SK-N-SH treated with all-trans-retinoic acid at 6 μM for 48 hours (cell line): Measurements from ENCODE around the gene FRMD8.

ENCODE experiments used
- ATAC-seq: fragments of 200-7000 bp; cut with Tn5 transposase; 3 replicates; pipeline ENCODE4 v1.9.1; 2020; ENCODE audit warnings: mild to moderate bottlenecking, moderate library complexity
- ARNTL ChIP-seq: fragments of 450-650 bp; formaldehyde crosslinking; IDR thresholded peaks from 2 replicates; pipeline ENCODE4 v1.5.0; 2020; ENCODE audit warnings: low read depth, mild to moderate bottlenecking, moderate library complexity, borderline replicate concordance
- BACH2 ChIP-seq: fragments of 250-450 bp; sonication (Bioruptor Pico); IDR thresholded peaks from 2 replicates; pipeline ENCODE4 v1.9.0; 2021; ENCODE audit warnings: mild to moderate bottlenecking, borderline replicate concordance
- CSDC2 ChIP-seq: fragments of 250-450 bp; sonication (Bioruptor Pico); IDR thresholded peaks from 2 replicates; pipeline ENCODE4 v1.5.0; 2020; ENCODE audit warnings: mild to moderate bottlenecking, moderate library complexity
- ESRRG ChIP-seq: fragments of 250-450 bp; sonication (Bioruptor Pico); IDR thresholded peaks from 2 replicates; pipeline ENCODE4 v1.6.1; 2021; ENCODE audit warnings: mild to moderate bottlenecking
- GLIS3 ChIP-seq: fragments of 250-450 bp; sonication (Bioruptor Pico); IDR thresholded peaks from 2 replicates; pipeline ENCODE4 v1.5.0; 2020; ENCODE audit warnings: mild to moderate bottlenecking, moderate library complexity
- ISL1 ChIP-seq: fragments of 250-450 bp; sonication (Bioruptor Pico); IDR thresholded peaks from 2 replicates; pipeline ENCODE4 v2.1.2; 2022; ENCODE audit warnings: mild to moderate bottlenecking, moderate library complexity
- OSR1 ChIP-seq: fragments of 250-450 bp; sonication (Bioruptor Pico); IDR thresholded peaks from 2 replicates; pipeline ENCODE4 v1.8.0; 2022; ENCODE audit warnings: moderate library complexity, mild to moderate bottlenecking, inconsistent platforms
- PPARA ChIP-seq: fragments of 250-450 bp; sonication (Bioruptor Pico); IDR thresholded peaks from 2 replicates; pipeline ENCODE4 v1.5.0; 2020; ENCODE audit warnings: mild to moderate bottlenecking, borderline replicate concordance
- RARB ChIP-seq: fragments of 250-450 bp; sonication (Bioruptor Pico); IDR thresholded peaks from 2 replicates; pipeline ENCODE4 v1.8.0; 2021; ENCODE audit warnings: mild to moderate bottlenecking, moderate library complexity
- SNAI2 ChIP-seq: fragments of 250-450 bp; sonication (Bioruptor Pico); IDR thresholded peaks from 2 replicates; pipeline ENCODE4 v1.5.0; 2020; ENCODE audit warnings: mild to moderate bottlenecking, moderate library complexity
- TCF4 ChIP-seq: fragments of 250-450 bp; sonication (Bioruptor Pico); IDR thresholded peaks from 2 replicates; pipeline ENCODE4 v1.8.0; 2021; ENCODE audit warnings: mild to moderate bottlenecking, moderate library complexity, borderline replicate concordance
- ZC3H10 ChIP-seq: fragments of 250-450 bp; sonication (Bioruptor Pico); IDR thresholded peaks from 2 replicates; pipeline ENCODE4 v1.5.1; 2021; ENCODE audit warnings: mild to moderate bottlenecking, moderate library complexity
- ZFP3 ChIP-seq: fragments of 250-450 bp; sonication (Bioruptor Pico); IDR thresholded peaks from 2 replicates; pipeline ENCODE4 v1.5.0; 2020; ENCODE audit warnings: mild to moderate bottlenecking, moderate library complexity
- ZFP30 ChIP-seq: fragments of 450-650 bp; formaldehyde crosslinking; IDR thresholded peaks from 2 replicates; pipeline ENCODE4 v1.5.0; 2022; ENCODE audit warnings: mild to moderate bottlenecking, moderate library complexity
- ZNF565 ChIP-seq: fragments of 450-650 bp; formaldehyde crosslinking; conservative IDR thresholded peaks from 2 replicates; pipeline ENCODE4 v1.5.0; 2020; ENCODE audit warnings: low read depth, mild to moderate bottlenecking, moderate library complexity
- ZNF70 ChIP-seq: fragments of 450-650 bp; formaldehyde crosslinking; IDR thresholded peaks from 2 replicates; pipeline ENCODE4 v1.5.0; 2020; ENCODE audit warnings: mild to moderate bottlenecking, moderate library complexity
- ZNF8 ChIP-seq: fragments of 450-650 bp; formaldehyde crosslinking; IDR thresholded peaks from 2 replicates; pipeline ENCODE4 v1.5.0; 2020; ENCODE audit warnings: mild to moderate bottlenecking, moderate library complexity
- TF ChIP-seq, protein P1 (sequence below): fragments of 250-450 bp; sonication (Bioruptor Pico); IDR thresholded peaks from 2 replicates; pipeline ENCODE4 v1.8.0; 2020; ENCODE audit warnings: mild to moderate bottlenecking, moderate library complexity, borderline replicate concordance
- TF ChIP-seq, protein P2 (sequence below): fragments of 250-450 bp; sonication (Bioruptor Pico); IDR thresholded peaks from 2 replicates; pipeline ENCODE4 v1.5.1; 2020; ENCODE audit warnings: low read depth, mild to moderate bottlenecking, moderate library complexity
- TF ChIP-seq, protein P3 (sequence below): fragments of 250-450 bp; sonication (Bioruptor Pico); IDR thresholded peaks from 2 replicates; pipeline ENCODE4 v1.5.0; 2020; ENCODE audit warnings: mild to moderate bottlenecking, moderate library complexity
- TF ChIP-seq, protein P4 (sequence below): fragments of 250-450 bp; sonication (Bioruptor Pico); IDR thresholded peaks from 2 replicates; pipeline ENCODE4 v1.5.1; 2021; ENCODE audit warnings: mild to moderate bottlenecking, moderate library complexity
- TF ChIP-seq, protein P5 (sequence below): fragments of 250-450 bp; sonication (Bioruptor Pico); IDR thresholded peaks from 2 replicates; pipeline ENCODE4 v1.8.0; 2021; ENCODE audit warnings: low read depth, mild to moderate bottlenecking, moderate library complexity, borderline replicate concordance

FRMD8 gene

DNA sequence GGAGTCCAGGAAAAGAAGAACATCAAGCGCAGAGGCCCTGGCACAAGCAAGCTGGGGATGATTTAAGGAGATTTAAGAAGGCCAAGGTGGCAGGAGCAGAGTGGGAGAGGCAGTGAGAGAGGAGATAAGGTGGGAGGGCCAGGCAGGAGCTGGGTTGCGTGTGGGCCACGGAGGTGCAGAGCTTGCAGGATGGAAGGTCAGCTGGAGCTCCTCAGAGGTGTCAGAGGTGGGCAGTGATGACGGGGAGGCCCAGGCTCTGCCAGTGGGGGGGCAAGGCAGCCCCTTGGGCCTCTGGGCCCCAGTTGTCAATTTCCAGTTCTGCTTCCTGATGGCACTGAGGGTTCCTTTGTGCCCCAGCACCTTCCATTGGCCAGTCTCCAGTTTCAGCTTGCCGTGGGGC, 6.5 kb downstream of the FRMD8 start:
- ATAC-seq: no peak
- no peak for TF ChIP-seq OSR1
- no peak for TF ChIP-seq ZNF8 (CRISPR knock-in tag)
- TF ChIP-seq ESRRG (CRISPR knock-in tag): no peak
- TF ChIP-seq BACH2 (CRISPR knock-in tag): no peak
- no peak for TF ChIP-seq PPARA (CRISPR knock-in tag)
- no peak for TF ChIP-seq ISL1 (CRISPR knock-in tag)
- TF ChIP-seq ZFP3 (CRISPR knock-in tag): no peak
- TF ChIP-seq, protein P1, sequence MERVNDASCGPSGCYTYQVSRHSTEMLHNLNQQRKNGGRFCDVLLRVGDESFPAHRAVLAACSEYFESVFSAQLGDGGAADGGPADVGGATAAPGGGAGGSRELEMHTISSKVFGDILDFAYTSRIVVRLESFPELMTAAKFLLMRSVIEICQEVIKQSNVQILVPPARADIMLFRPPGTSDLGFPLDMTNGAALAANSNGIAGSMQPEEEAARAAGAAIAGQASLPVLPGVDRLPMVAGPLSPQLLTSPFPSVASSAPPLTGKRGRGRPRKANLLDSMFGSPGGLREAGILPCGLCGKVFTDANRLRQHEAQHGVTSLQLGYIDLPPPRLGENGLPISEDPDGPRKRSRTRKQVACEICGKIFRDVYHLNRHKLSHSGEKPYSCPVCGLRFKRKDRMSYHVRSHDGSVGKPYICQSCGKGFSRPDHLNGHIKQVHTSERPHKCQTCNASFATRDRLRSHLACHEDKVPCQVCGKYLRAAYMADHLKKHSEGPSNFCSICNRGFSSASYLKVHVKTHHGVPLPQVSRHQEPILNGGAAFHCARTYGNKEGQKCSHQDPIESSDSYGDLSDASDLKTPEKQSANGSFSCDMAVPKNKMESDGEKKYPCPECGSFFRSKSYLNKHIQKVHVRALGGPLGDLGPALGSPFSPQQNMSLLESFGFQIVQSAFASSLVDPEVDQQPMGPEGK (CRISPR knock-in tag): no peak
- TF ChIP-seq ZC3H10 (CRISPR knock-in tag): no peak
- TF ChIP-seq ARNTL (CRISPR knock-in tag): no peak
- TF ChIP-seq, protein P2, sequence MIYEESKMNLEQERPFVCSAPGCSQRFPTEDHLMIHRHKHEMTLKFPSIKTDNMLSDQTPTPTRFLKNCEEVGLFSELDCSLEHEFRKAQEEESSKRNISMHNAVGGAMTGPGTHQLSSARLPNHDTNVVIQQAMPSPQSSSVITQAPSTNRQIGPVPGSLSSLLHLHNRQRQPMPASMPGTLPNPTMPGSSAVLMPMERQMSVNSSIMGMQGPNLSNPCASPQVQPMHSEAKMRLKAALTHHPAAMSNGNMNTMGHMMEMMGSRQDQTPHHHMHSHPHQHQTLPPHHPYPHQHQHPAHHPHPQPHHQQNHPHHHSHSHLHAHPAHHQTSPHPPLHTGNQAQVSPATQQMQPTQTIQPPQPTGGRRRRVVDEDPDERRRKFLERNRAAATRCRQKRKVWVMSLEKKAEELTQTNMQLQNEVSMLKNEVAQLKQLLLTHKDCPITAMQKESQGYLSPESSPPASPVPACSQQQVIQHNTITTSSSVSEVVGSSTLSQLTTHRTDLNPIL (CRISPR knock-in tag): no peak
- TF ChIP-seq ZNF565 (CRISPR knock-in tag): no peak
- TF ChIP-seq, protein P3, sequence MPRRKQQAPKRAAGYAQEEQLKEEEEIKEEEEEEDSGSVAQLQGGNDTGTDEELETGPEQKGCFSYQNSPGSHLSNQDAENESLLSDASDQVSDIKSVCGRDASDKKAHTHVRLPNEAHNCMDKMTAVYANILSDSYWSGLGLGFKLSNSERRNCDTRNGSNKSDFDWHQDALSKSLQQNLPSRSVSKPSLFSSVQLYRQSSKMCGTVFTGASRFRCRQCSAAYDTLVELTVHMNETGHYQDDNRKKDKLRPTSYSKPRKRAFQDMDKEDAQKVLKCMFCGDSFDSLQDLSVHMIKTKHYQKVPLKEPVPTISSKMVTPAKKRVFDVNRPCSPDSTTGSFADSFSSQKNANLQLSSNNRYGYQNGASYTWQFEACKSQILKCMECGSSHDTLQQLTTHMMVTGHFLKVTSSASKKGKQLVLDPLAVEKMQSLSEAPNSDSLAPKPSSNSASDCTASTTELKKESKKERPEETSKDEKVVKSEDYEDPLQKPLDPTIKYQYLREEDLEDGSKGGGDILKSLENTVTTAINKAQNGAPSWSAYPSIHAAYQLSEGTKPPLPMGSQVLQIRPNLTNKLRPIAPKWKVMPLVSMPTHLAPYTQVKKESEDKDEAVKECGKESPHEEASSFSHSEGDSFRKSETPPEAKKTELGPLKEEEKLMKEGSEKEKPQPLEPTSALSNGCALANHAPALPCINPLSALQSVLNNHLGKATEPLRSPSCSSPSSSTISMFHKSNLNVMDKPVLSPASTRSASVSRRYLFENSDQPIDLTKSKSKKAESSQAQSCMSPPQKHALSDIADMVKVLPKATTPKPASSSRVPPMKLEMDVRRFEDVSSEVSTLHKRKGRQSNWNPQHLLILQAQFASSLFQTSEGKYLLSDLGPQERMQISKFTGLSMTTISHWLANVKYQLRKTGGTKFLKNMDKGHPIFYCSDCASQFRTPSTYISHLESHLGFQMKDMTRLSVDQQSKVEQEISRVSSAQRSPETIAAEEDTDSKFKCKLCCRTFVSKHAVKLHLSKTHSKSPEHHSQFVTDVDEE: no peak
- no peak for TF ChIP-seq CSDC2 (CRISPR knock-in tag)
- no peak for TF ChIP-seq GLIS3
- no peak for TF ChIP-seq ZFP30
- TF ChIP-seq TCF4: no peak
- TF ChIP-seq SNAI2 (CRISPR knock-in tag): no peak
- TF ChIP-seq, protein P4, sequence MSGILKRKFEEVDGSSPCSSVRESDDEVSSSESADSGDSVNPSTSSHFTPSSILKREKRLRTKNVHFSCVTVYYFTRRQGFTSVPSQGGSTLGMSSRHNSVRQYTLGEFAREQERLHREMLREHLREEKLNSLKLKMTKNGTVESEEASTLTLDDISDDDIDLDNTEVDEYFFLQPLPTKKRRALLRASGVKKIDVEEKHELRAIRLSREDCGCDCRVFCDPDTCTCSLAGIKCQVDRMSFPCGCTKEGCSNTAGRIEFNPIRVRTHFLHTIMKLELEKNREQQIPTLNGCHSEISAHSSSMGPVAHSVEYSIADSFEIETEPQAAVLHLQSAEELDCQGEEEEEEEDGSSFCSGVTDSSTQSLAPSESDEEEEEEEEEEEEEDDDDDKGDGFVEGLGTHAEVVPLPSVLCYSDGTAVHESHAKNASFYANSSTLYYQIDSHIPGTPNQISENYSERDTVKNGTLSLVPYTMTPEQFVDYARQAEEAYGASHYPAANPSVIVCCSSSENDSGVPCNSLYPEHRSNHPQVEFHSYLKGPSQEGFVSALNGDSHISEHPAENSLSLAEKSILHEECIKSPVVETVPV (CRISPR knock-in tag): no peak
- TF ChIP-seq ZNF70 (CRISPR knock-in tag): no peak

DNA sequence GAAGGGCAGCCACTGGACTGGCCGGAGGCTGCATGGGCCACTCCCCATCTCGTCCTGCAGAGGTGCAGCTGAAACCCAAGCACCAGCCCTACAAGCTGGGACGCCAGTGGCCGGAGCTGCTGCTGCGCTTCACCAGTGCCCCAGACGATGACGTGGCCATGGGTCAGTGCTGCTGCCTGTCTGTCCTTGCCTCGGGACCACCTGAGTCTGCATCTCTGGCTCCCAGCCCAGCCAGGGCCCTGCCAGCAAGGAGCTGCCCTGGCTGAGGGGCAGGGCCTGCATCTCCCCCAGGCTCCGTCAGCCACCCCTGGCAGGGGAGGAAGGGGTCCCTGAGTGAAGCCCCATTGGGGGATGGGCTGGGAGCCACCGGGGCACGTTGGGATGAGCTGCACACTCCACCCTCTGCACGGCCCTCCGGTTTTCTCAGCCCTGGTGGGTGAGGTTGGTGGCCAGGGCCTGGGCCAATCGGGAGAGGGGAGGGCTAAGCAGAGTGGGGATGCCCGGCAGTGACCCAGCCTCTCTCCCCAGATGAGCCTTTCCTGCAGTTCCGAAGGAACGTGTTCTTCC, 7.2 kb downstream of the FRMD8 start:
- no peak for ATAC-seq
- TF ChIP-seq, protein P1 (CRISPR knock-in tag): no peak
- TF ChIP-seq, protein P2 (CRISPR knock-in tag): no peak
- TF ChIP-seq, protein P5, sequence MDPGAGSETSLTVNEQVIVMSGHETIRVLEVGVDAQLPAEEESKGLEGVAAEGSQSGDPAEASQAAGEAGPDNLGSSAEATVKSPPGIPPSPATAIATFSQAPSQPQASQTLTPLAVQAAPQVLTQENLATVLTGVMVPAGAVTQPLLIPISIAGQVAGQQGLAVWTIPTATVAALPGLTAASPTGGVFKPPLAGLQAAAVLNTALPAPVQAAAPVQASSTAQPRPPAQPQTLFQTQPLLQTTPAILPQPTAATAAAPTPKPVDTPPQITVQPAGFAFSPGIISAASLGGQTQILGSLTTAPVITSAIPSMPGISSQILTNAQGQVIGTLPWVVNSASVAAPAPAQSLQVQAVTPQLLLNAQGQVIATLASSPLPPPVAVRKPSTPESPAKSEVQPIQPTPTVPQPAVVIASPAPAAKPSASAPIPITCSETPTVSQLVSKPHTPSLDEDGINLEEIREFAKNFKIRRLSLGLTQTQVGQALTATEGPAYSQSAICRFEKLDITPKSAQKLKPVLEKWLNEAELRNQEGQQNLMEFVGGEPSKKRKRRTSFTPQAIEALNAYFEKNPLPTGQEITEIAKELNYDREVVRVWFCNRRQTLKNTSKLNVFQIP: no peak
- TF ChIP-seq RARB (CRISPR knock-in tag): no peak
- TF ChIP-seq ZFP30: no peak
- no peak for TF ChIP-seq ZNF70 (CRISPR knock-in tag)
- no peak for TF ChIP-seq CSDC2 (CRISPR knock-in tag)
- no peak for TF ChIP-seq ZNF565 (CRISPR knock-in tag)
- TF ChIP-seq SNAI2 (CRISPR knock-in tag): no peak
